IMR-90 (cell line): ENCODE data around the gene HIRA. TPM values are rescaled to one million over a fixed set of nuclear protein-coding genes. Genes with fewer than 3 reads are reported as not detected.

Source experiments
- ATAC-seq: fragments of 200-7000 bp; cut with Tn5 transposase; 2 replicates; pipeline ENCODE4 v1.9.1; 2020; ENCODE audit warnings: low read depth, mild to moderate bottlenecking, moderate library complexity
- BruUV-seq: library from RNA; stranded (reverse); fragments of 400-500 nt; replicated peaks from 2 replicates; lab custom pipeline; 2021; lab: Mats Ljungman, UMichigan
- CTCF ChIA-PET: fragments of 300-600 bp; formaldehyde crosslinking; extraction: SDS; loops from one replicate; lab custom pipeline; 2021; ENCODE audit warnings: antibody characterized with exemption; lab: Yijun Ruan, JAX
- POLR2A ChIA-PET: fragments of 300-600 bp; sonication (Branson Sonifier 250); formaldehyde crosslinking; loops from one replicate; lab custom pipeline; 2022; ENCODE audit warnings: antibody characterized with exemption; ENCODE audit not compliant: unreplicated experiment; lab: Charles Lee
- DNase-seq: peaks from one replicate; pipeline ENCODE4 v3.0.0; 2013
- H2AFZ ChIP-seq: replicated peaks from 2 replicates; pipeline ENCODE3; 2013; ENCODE audit warnings: low read length, mild to moderate bottlenecking; ENCODE audit not compliant: poor library complexity
- H2AK5ac ChIP-seq: 2 replicates; pipeline ENCODE4 v1.6.1; 2013; ENCODE audit warnings: low read depth, low read length, inconsistent platforms
- H2AK9ac ChIP-seq: replicated peaks from 2 replicates; pipeline ENCODE3; 2013; ENCODE audit warnings: mild to moderate bottlenecking, low read depth, low read length, moderate library complexity; ENCODE audit not compliant: poor library complexity
- H2BK120ac ChIP-seq: 2 replicates; pipeline ENCODE4 v1.6.1; 2013; ENCODE audit warnings: low read depth, low read length, inconsistent platforms
- H2BK15ac ChIP-seq: 3 replicates; pipeline ENCODE4 v1.6.1; 2013; ENCODE audit warnings: low read depth, low read length, inconsistent platforms
- H2BK20ac ChIP-seq: 2 replicates; pipeline ENCODE4 v1.6.1; 2013; ENCODE audit warnings: low read depth, mild to moderate bottlenecking, inconsistent platforms, low read length, moderate library complexity
- H2BK5ac ChIP-seq: 2 replicates; pipeline ENCODE4 v1.6.1; 2013; ENCODE audit warnings: mild to moderate bottlenecking, low read depth, low read length, inconsistent platforms; ENCODE audit not compliant: poor library complexity, severe bottlenecking
- H3K14ac ChIP-seq: replicated peaks from 2 replicates; pipeline ENCODE4 v1.6.1; 2013; ENCODE audit warnings: low read depth, low read length, inconsistent platforms
- H3K18ac ChIP-seq: 2 replicates; pipeline ENCODE4 v1.6.1; 2013; ENCODE audit warnings: low read depth, low read length, control low read depth
- H3K23ac ChIP-seq: 2 replicates; pipeline ENCODE4 v1.6.1; 2013; ENCODE audit warnings: low read depth, low read length, inconsistent platforms
- H3K27ac ChIP-seq: 2 replicates; pipeline ENCODE4 v1.5.1; 2013; ENCODE audit warnings: mild to moderate bottlenecking, control low read depth, low read length; ENCODE audit not compliant: insufficient read depth
- H3K27me3 ChIP-seq: 2 replicates; pipeline ENCODE4 v1.6.1; 2013; ENCODE audit warnings: low read length; ENCODE audit not compliant: control insufficient read depth, insufficient read depth
- H3K36me3 ChIP-seq: 2 replicates; pipeline ENCODE4 v1.6.1; 2013; ENCODE audit warnings: low read length, mixed read lengths; ENCODE audit not compliant: control insufficient read depth, insufficient read depth
- H3K4ac ChIP-seq: 2 replicates; pipeline ENCODE4 v1.6.1; 2013; ENCODE audit warnings: low read depth, low read length, inconsistent platforms
- H3K4me1 ChIP-seq: 2 replicates; pipeline ENCODE4 v1.6.1; 2013; ENCODE audit warnings: low read length, mixed read lengths; ENCODE audit not compliant: control insufficient read depth, insufficient read depth
- H3K4me2 ChIP-seq: 2 replicates; pipeline ENCODE4 v1.6.1; 2013; ENCODE audit warnings: low read depth, mild to moderate bottlenecking, control low read depth, low read length, moderate library complexity
- H3K4me3 ChIP-seq: 2 replicates; pipeline ENCODE4 v1.5.1; 2013; ENCODE audit warnings: low read depth, mild to moderate bottlenecking, control low read depth, low read length, moderate library complexity; ENCODE audit not compliant: insufficient read depth
- H3K56ac ChIP-seq: 2 replicates; pipeline ENCODE4 v1.6.1; 2013; ENCODE audit warnings: low read length, inconsistent platforms; ENCODE audit not compliant: insufficient read depth; ENCODE audit errors: extremely low read depth
- H3K79me1 ChIP-seq, 2 experiments: 2 replicates each; pipeline ENCODE4 v1.6.1; 2013; ENCODE audit warnings: low read length in 2 of 2, inconsistent platforms in 1 of 2, low read depth in 1 of 2
- H3K9ac ChIP-seq: 2 replicates; pipeline ENCODE4 v1.6.1; 2013; ENCODE audit warnings: low read depth, low read length, control low read depth
- H3K9me1 ChIP-seq: 2 replicates; pipeline ENCODE4 v1.6.1; 2013; ENCODE audit warnings: low read length, inconsistent platforms; ENCODE audit not compliant: insufficient read depth
- H3K9me3 ChIP-seq: 2 replicates; pipeline ENCODE4 v1.6.1; 2013; ENCODE audit warnings: low read length; ENCODE audit not compliant: control insufficient read depth, insufficient read depth
- H4K20me1 ChIP-seq: 2 replicates; pipeline ENCODE4 v1.6.1; 2013; ENCODE audit warnings: low read length, inconsistent platforms; ENCODE audit not compliant: insufficient read depth
- H4K5ac ChIP-seq: 2 replicates; pipeline ENCODE4 v1.6.1; 2013; ENCODE audit warnings: mild to moderate bottlenecking, low read depth, low read length, control low read depth
- H4K8ac ChIP-seq, 2 experiments: 2 replicates each; pipeline ENCODE4 v1.6.1; 2013; ENCODE audit warnings: low read depth in 2 of 2, low read length in 2 of 2, control low read depth in 1 of 2, inconsistent platforms in 1 of 2
- H4K91ac ChIP-seq: 2 replicates; pipeline ENCODE4 v1.6.1; 2013; ENCODE audit warnings: low read depth, low read length, inconsistent platforms; ENCODE audit not compliant: insufficient read depth
- RAD21 ChIP-seq: IDR thresholded peaks from 2 replicates; pipeline ENCODE4 v1.6.1; 2012; ENCODE audit warnings: low read length, improper control_type of control experiment
- WGBS, 2 experiments: methylation state at CpG; one replicate each; pipeline versions ENCODE4 v1.1.5 to v1.1.7; 2013; ENCODE audit warnings: missing lambda C conversion rate in 2 of 2; ENCODE audit not compliant: insufficient read length in 1 of 2; ENCODE audit errors: extremely low coverage in 2 of 2; 5-methylcytosine and 5-hydroxymethylcytosine counted together
- dilution Hi-C: fragments of 300-500 bp; cut with HindIII; formaldehyde crosslinking; loops from one replicate; pipeline ENCODE4 v1.14.3; 2018; ENCODE audit warnings: low sequenced_read_pairs; ENCODE audit not compliant: unreplicated experiment
- in situ Hi-C: fragments of 300-500 bp; cut with MboI; formaldehyde crosslinking; loops from 3 replicates; pipeline ENCODE4 v1.14.3; 2019; ENCODE audit warnings: low sequenced_read_pairs, inconsistent platforms, mixed read lengths
- intact Hi-C: fragments of 100-400 bp; cut with micrococcal nuclease; formaldehyde crosslinking; loops from 2 replicates; pipeline ENCODE4 v1.10.0; 2022
- polyA plus RNA-seq, 3 experiments: library from polyadenylated mRNA; depleted of rRNA; stranded (reverse); fragments of >200 nt; gene quantifications; 2 replicates each; pipeline ENCODE4 v1.2.3, GENCODE V29; 2012; ENCODE audit warnings: low replicate concordance in 1 of 3
- total RNA-seq: library from RNA; depleted of rRNA; stranded (reverse); fragments of >200 nt; gene quantifications from 2 replicates; pipeline ENCODE4 v1.2.3, GENCODE V29; 2012

Gene HIRA
- total and polyA plus RNA-seq, 2 of the 4 experiments (the other 2 are of a cell fraction) = 14.5 to 24.2 TPM

DNA sequence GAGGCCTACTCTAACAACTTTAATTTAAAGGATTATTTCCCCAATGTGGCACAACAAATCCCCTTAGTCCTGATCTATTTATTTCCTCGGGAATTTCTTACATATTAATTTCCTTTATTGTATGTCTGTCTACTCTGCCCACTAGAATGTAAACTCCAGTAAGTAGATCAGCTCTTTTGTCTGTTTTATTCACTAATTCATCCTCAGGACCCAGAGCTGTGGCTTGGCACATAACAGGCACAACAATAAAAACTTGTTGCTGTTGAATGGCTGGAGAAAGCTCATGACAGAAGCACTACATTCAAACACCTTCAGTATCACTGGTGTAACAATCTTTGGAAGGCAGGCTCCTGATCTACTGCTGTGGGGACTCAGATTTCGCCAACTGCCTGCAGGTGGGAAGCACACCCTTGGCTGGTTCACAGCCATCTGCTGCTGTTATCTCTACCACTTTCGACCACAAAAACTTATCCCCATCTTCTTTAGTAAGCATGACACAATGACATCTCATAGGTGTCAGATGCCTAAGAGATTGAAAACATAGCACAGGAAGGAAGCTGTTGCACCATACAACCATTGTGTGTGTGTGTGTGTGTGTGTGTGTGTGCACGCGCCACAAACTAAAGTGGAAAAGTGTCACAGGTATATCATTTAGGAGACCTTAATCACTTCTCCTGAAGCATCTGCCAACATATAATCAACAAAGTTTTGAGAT lies 11.9 kb downstream of the HIRA start:
- no peak overlapping the region for H4K91ac ChIP-seq
- BruUV-seq = no TSS peak
- no peak overlapping the region for H3K14ac ChIP-seq
- H3K9me3 ChIP-seq = no peaks in the 10 kb centered on the region
- ChIA-PET CTCF (no interaction called here), POLR2A (no interaction called here)
- H3K9me1 ChIP-seq = peaks cover 30% of the 10 kb centered on the region
- H3K4me3 ChIP-seq = no peak overlapping the region
- no peaks in the 10 kb centered on the region for H3K27me3 ChIP-seq
- H2AK5ac ChIP-seq = no peak overlapping the region
- no peak overlapping the region for H2AFZ ChIP-seq
- dilution Hi-C loops (no loop called here), in situ Hi-C loops (no loop called here), intact Hi-C loops (loop anchor here (10.0 kb wide), 1 partner anchor 125 kb away; the partner anchor contains the start of gene CLTCL1)
- no peak overlapping the region for H3K4ac ChIP-seq
- H2AK9ac ChIP-seq = no peak overlapping the region
- H3K18ac ChIP-seq = no peak overlapping the region
- peaks cover 13 to 74% of the 10 kb centered on the region in 2 experiments for H3K79me1 ChIP-seq
- no peak overlapping the region for H3K56ac ChIP-seq
- peaks cover 5% of the 10 kb centered on the region; the same call in 1 of the 2 replicates for H3K4me1 ChIP-seq
- WGBS, 2 experiments = no CpG with 5 or more reads among the region's 5 CpGs
- no peak overlapping the region for H3K27ac ChIP-seq
- DNase-seq (peak; percentile 17), ATAC-seq (no peak)
- no peak overlapping the region for H2BK20ac ChIP-seq
- peaks cover 52% of the 10 kb centered on the region for H4K20me1 ChIP-seq
- no peak overlapping the region for H2BK15ac ChIP-seq
- H2BK5ac ChIP-seq = no peak overlapping the region
- H4K5ac ChIP-seq = no peak overlapping the region
- H3K23ac ChIP-seq = no peak overlapping the region
- no peak overlapping the region for H3K9ac ChIP-seq
- H4K8ac ChIP-seq = no peak overlapping the region
- H2BK120ac ChIP-seq = no peak overlapping the region
- no peaks in the 10 kb centered on the region for H3K36me3 ChIP-seq
- H3K4me2 ChIP-seq = no peak overlapping the region
- TF ChIP-seq RAD21 = no peak
